Activated CD8-positive, alpha-beta T cell treated with anti-CD3 and anti-CD28 coated beads for 36 hours (primary cell): ENCODE results near the gene INTS3. TPM values are rescaled to one million over a fixed set of nuclear protein-coding genes. Genes with fewer than 3 reads are reported as not detected.

Experiments
- ATAC-seq: fragments of 200-7000 bp; cut with Tn5 transposase; one replicate; pipeline ENCODE4 v1.10.0; 2021; ENCODE audit warnings: mild to moderate bottlenecking, moderate library complexity
- CTCF ChIA-PET: fragments of 350-600 bp; sonication (Branson Sonifier 250); formaldehyde crosslinking; loops from one replicate; lab custom pipeline; 2021; ENCODE audit warnings: antibody characterized with exemption; lab: Charles Lee
- POLR2A ChIA-PET: fragments of 350-600 bp; sonication (Branson Sonifier 250); formaldehyde crosslinking; loops from one replicate; lab custom pipeline; 2021; ENCODE audit warnings: antibody characterized with exemption; lab: Charles Lee
- DNase-seq: peaks from one replicate; pipeline ENCODE4 v3.0.0-alpha.2; 2020
- H3K27ac Mint-ChIP-seq: one replicate; pipeline ENCODE4 v1.8.0; 2021; ENCODE audit warnings: mild to moderate bottlenecking, mixed read lengths
- H3K27me3 Mint-ChIP-seq: one replicate; pipeline ENCODE4 v1.8.0; 2021; ENCODE audit warnings: mixed read lengths
- H3K36me3 Mint-ChIP-seq: one replicate; pipeline ENCODE4 v1.8.0; 2021; ENCODE audit warnings: low read depth, mixed read lengths
- H3K4me1 Mint-ChIP-seq: one replicate; pipeline ENCODE4 v1.8.0; 2021; ENCODE audit warnings: low read depth, mixed read lengths
- H3K4me3 Mint-ChIP-seq: one replicate; pipeline ENCODE4 v1.8.0; 2021; ENCODE audit warnings: mild to moderate bottlenecking, moderate library complexity, mixed read lengths
- H3K9me3 Mint-ChIP-seq: one replicate; pipeline ENCODE4 v1.8.0; 2021; ENCODE audit warnings: mixed read lengths
- CTCF ChIP-seq: fragments of 200-600 bp; IDR thresholded peaks from one replicate; pipeline ENCODE4 v1.8.0; 2022; ENCODE audit warnings: antibody characterized with exemption, mild to moderate bottlenecking
- intact Hi-C: fragments of 100-400 bp; cut with micrococcal nuclease; formaldehyde crosslinking; loops from one replicate; pipeline ENCODE4 v1.10.0; 2022
- total RNA-seq, 2 experiments: library from RNA; stranded (reverse); gene quantifications; one replicate each; pipeline ENCODE4 v1.2.3, GENCODE V29; 2021

The INTS3 gene
- total RNA-seq, 2 experiments from 2014 or later: 45.0 to 45.5 TPM

DNA sequence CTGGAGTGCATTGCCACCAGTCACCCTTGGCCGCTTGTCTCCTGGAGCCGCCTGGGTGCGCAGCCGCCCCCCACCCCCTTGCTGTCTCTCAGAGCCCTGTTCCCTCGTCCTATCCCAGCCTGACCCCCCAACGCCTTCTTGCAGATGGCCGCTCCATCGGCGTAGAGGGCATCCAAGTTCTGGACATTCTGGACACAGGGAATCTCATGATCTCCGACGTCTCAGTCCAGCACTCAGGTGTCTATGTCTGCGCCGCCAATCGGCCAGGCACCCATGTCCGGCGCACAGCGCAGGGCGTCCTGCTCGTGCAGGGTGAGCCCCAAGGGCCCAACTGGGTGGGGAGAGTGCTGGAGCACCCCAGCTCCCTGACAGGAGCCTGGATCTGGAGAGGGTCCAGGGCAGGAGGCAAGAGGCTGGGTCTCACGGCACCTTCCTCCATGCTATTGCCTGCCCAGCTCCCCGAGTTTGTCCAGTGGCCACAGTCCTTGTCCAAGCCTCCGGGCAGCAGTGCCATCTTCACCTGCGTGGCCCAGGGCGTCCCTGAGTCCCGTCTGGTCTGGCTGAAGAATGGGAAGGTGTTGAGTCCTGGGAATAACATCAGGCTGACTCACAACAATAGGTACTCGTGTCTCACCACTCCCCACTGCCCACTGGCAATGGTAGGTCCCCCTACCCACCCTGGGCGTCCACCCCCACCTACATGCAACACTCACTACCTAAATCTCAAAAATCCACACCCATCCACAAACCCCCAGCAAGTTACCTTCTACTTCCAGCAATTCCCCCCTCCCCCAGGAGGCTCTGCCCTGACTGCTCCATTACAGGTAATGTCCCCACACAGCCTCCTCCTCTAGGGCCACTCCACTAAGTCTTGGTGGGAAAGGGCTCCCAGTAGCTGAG is 72.0 kb downstream of the INTS3 start:
- H3K4me3 Mint-ChIP-seq: no peak overlapping the region
- no peak for TF ChIP-seq CTCF
- no peaks in the 10 kb centered on the region for H3K9me3 Mint-ChIP-seq
- no peak for DNase-seq
- no peak overlapping the region for H3K27ac Mint-ChIP-seq
- intact Hi-C loops: loop anchor here (2.0 kb wide), 1 partner anchor 187 kb away; the partner anchor contains the start of gene RAB13
- H3K27me3 Mint-ChIP-seq: no peaks in the 10 kb centered on the region
- POLR2A ChIA-PET: interaction anchor here (0.6 kb wide), 1 partner anchor 9 kb away, joined by 3 read pairs; no protein-coding TSS in a partner anchor
- peaks cover 4% of the 10 kb centered on the region for H3K36me3 Mint-ChIP-seq
- ATAC-seq: no peak
- peaks cover 21% of the 10 kb centered on the region for H3K4me1 Mint-ChIP-seq
- CTCF ChIA-PET: interaction anchor here (1.8 to 4.8 kb wide), 2 partner anchors 10 to 186 kb away, joined by 4 to 37 read pairs; partner anchors contain the start of gene RAB13

GRCh38 chr1:153800516-153800915 is 72.7 kb downstream of the INTS3 start:
- Mint-ChIP-seq H3K9me3 (no peaks in the 10 kb centered on the region), H3K36me3 (peaks cover 4% of the 10 kb centered on the region), H3K27ac (peak overlapping the region; percentile 66), H3K4me3 (no peak overlapping the region), H3K27me3 (no peaks in the 10 kb centered on the region), H3K4me1 (peaks cover 27% of the 10 kb centered on the region)
- POLR2A ChIA-PET: interaction anchor here (1.2 to 1.7 kb wide), 3 partner anchors 8 to 187 kb away, joined by 3 to 6 read pairs (median 4); partner anchors contain the start of genes DENND4B and RAB13
- DNase-seq (no peak), ATAC-seq (no peak)
- CTCF ChIA-PET: interaction anchor here (2.7 kb wide), 1 partner anchor 145 kb away, joined by 7 read pairs; no protein-coding TSS in a partner anchor
- TF ChIP-seq CTCF: no peak
- intact Hi-C loops: no loop called here

DNA sequence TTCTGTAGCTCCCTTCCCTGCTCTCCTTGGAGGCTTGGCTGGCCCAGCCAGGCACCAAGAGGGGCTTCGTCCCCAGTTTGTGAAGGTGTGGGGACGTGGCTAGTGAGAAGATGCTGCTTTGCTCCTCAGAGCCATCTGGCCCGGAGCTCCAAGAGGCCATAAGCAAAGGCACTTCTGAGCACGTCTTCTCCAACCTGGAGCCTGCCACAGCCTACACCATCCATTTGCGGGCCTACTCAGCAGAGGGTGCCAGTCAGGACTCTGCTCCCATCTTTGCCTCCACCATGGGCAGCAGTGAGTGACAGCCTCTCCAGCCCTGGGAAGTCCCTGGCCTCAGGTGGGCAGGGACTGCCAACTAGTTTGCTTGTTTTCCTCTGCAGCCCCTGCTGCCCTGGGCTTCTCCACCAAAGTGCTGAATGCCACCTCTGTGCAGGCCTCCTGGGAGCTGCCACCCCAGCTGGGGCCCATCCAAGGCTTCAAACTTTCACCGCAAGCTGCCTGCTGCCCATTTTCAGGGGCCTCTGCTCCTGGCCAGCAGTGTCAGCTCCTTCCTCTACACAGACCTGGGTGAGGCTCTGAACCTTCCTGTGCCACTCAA is 73.3 kb downstream of the INTS3 start:
- no peak for DNase-seq
- peak overlapping the region; percentile 66 for H3K27ac Mint-ChIP-seq
- peaks cover 33% of the 10 kb centered on the region for H3K4me1 Mint-ChIP-seq
- H3K27me3 Mint-ChIP-seq: no peaks in the 10 kb centered on the region
- intact Hi-C loops: no loop called here
- no peak overlapping the region for H3K4me3 Mint-ChIP-seq
- H3K36me3 Mint-ChIP-seq: peaks cover 4% of the 10 kb centered on the region
- ATAC-seq: no peak
- CTCF ChIA-PET: interaction anchor here (2.7 kb wide), 1 partner anchor 144 kb away, joined by 7 read pairs; no protein-coding TSS in a partner anchor
- POLR2A ChIA-PET: interaction anchor here (0.5 to 6.0 kb wide), 6 partner anchors 9 to 191 kb away, joined by 3 to 35 read pairs (median 5); partner anchors contain the start of genes CREB3L4, DENND4B, RAB13 and RPS27
- TF ChIP-seq CTCF: no peak
- no peaks in the 10 kb centered on the region for H3K9me3 Mint-ChIP-seq

- intact Hi-C loops: no loop called here
- DNase-seq (no peak), ATAC-seq (no peak)
- Mint-ChIP-seq H3K9me3 (no peaks in the 10 kb centered on the region), H3K36me3 (peaks cover 4% of the 10 kb centered on the region), H3K4me3 (no peak overlapping the region), H3K4me1 (peaks cover 39% of the 10 kb centered on the region), H3K27ac (peak overlapping the region; percentile 23), H3K27me3 (no peaks in the 10 kb centered on the region)
- ChIA-PET CTCF (interaction anchor here (0.8 to 3.8 kb wide), 3 partner anchors 118 to 185 kb away, joined by 3 to 30 read pairs (median 7); partner anchors contain the start of gene RAB13), POLR2A (interaction anchor here (0.9 to 6.0 kb wide), 8 partner anchors 10 to 190 kb away, joined by 3 to 35 read pairs (median 4); partner anchors contain the start of genes CREB3L4, DENND4B, RAB13 and RPS27)
- no peak for TF ChIP-seq CTCF
Observed at GRCh38 chr1:153801786-153802697, 74.2 kb downstream of the INTS3 start.
